Measurements from ENCODE around the gene EEF1A1.

GRCh38 chr6:73547036-73547435 lies 26.2 kb upstream of the EEF1A1 start:
- TF ChIP-seq CTCF (optimal IDR thresholded peaks at IDR 0.05 in 1 of 3, IDR thresholded peaks at IDR 0.05 in 1 of 3, conservative IDR thresholded peaks at IDR 0.05 in 1 of 3; ENCODE audit: extremely low read depth in 1 of 3, insufficient read depth in 2 of 3, low read length in 3 of 3) (no peak), EZH2 (IDR thresholded peaks at IDR 0.05; ENCODE audit: low read length) (no peak)
